ENCODE data around the gene ZNF415. TPM values are rescaled to one million over a fixed set of nuclear protein-coding genes. Genes with fewer than 3 reads are reported as not detected.

The ZNF415 gene
- total RNA-seq, 1 experiment from 2014 or later, result not detected

GRCh38 chr19:53094754-53095575 is 37.7 kb downstream of the ZNF415 start:
- Histone ChIP-seq H3K9ac (ENCODE audit: low read length) (no peak overlapping the region), H3K36me3 (ENCODE audit: control insufficient read depth in 1 of 2, insufficient read depth in 2 of 2, low read length in 2 of 2) (peaks cover 3 to 17% of the 10 kb centered on the region in 2 experiments; a peak in 2 of 4 replicates), H3K79me2 (ENCODE audit: insufficient read depth, low read length) (peaks cover 12% of the 10 kb centered on the region), H3K4me2 (ENCODE audit: low read length) (no peak overlapping the region), H3K9me2 (ENCODE audit: insufficient read depth) (no peaks in the 10 kb centered on the region), H3K4me1 (ENCODE audit: control insufficient read depth in 1 of 2, insufficient read depth in 2 of 2, low read length in 2 of 2) (no peaks in the 10 kb centered on the region), H3K27me3 (ENCODE audit: insufficient read depth, low read length) (no peaks in the 10 kb centered on the region), H3K27ac (ENCODE audit: low read depth, low read length) (no peak overlapping the region), H3K4me3 (replicated peaks in 1 of 2; ENCODE audit: low read depth in 1 of 2, low read length in 2 of 2) (no peak overlapping the region), H4K20me1 (ENCODE audit: insufficient read depth) (no peaks in the 10 kb centered on the region), H2AFZ (ENCODE audit: low read depth, low read length, poor library complexity, severe bottlenecking) (no peak overlapping the region), H3K9me3 (ENCODE audit: control insufficient read depth in 1 of 2, insufficient read depth in 1 of 2, low read depth in 1 of 2, low read length in 2 of 2) (no peaks in the 10 kb centered on the region)
- ChIA-PET RAD21 (ENCODE audit: low non-redundant PET in 1 of 2, low total read pairs in 2 of 2, uncharacterized antibody in 2 of 2, unreplicated experiment in 2 of 2) (no interaction called here), CTCF (no interaction called here), POLR2A (no interaction called here)
- BruUV-seq (replicated peaks), result no TSS peak
- TF ChIP-seq CEBPB (IDR thresholded peaks at IDR 0.05; ENCODE audit: low read depth), result no peak
- no peak for TF ChIP-seq EGR1 (IDR thresholded peaks at IDR 0.05; ENCODE audit: low read depth)
- no peak for TF ChIP-seq FOSL1 (IDR thresholded peaks at IDR 0.05; ENCODE audit: low read depth)
- TF ChIP-seq POLR2A (IDR thresholded peaks at IDR 0.05; ENCODE audit: borderline replicate concordance, extremely low read depth, insufficient read depth, insufficient read length), result no peak
- TF ChIP-seq ATF3 (IDR thresholded peaks at IDR 0.05), result no peak
- no peak for TF ChIP-seq EZH2 (IDR thresholded peaks at IDR 0.05)
- no peak for TF ChIP-seq CBX3 (IDR thresholded peaks at IDR 0.05; ENCODE audit: low read depth)
- no peak for TF ChIP-seq ZFX (IDR thresholded peaks at IDR 0.05)
- TF ChIP-seq ZNF274 (IDR thresholded peaks at IDR 0.05; ENCODE audit: low read depth, low read length), result no peak
- TF ChIP-seq ELF1 (IDR thresholded peaks at IDR 0.05; ENCODE audit: borderline replicate concordance, low read depth), result no peak
- no peak for TF ChIP-seq YY1 (IDR thresholded peaks at IDR 0.05; ENCODE audit: extremely low read depth, insufficient replicate concordance, low read depth, low read length)
- TF ChIP-seq SIN3A (IDR thresholded peaks at IDR 0.05; ENCODE audit: low read depth), result no peak
- TF ChIP-seq EZH2phosphoT487 (IDR thresholded peaks at IDR 0.05; ENCODE audit: borderline replicate concordance), result no peak
- no peak for TF ChIP-seq ZBTB33 (IDR thresholded peaks at IDR 0.05; ENCODE audit: extremely low read depth, insufficient replicate concordance, low read length)
- no peak for TF ChIP-seq RAD21 (IDR thresholded peaks at IDR 0.05; ENCODE audit: low read depth)
- TF ChIP-seq SRF (IDR thresholded peaks at IDR 0.05; ENCODE audit: low read depth), result no peak
- TF ChIP-seq SP1 (IDR thresholded peaks at IDR 0.05; ENCODE audit: low read depth), result no peak
- TF ChIP-seq MAX (IDR thresholded peaks at IDR 0.05), result no peak
- no peak for TF ChIP-seq POLR2AphosphoS5 (IDR thresholded peaks at IDR 0.05; ENCODE audit: low read depth, low read length)
- DNase-seq (ENCODE audit: low read depth, low spot score), result no peak
- no peak for ATAC-seq
- intact Hi-C loops (cut with micrococcal nuclease), result no loop called here

Measured in HCT116 (cell line).